HEK293 (cell line): ENCODE results near the gene S100A16.

Experiments
- CTCF ChIP-seq: fragments of 450-650 bp; formaldehyde crosslinking; IDR thresholded peaks from 2 replicates; pipeline ENCODE4 v1.5.1; 2016; ENCODE audit warnings: missing biosample characterization, missing genetic modification characterization
- SETDB1 ChIP-seq: IDR thresholded peaks from one replicate; pipeline ENCODE4 v1.6.1; 2017; ENCODE audit warnings: mild to moderate bottlenecking, low read length, moderate library complexity, mixed read lengths; ENCODE audit not compliant: insufficient read length
- TRIM28 ChIP-seq: IDR thresholded peaks from 2 replicates; pipeline ENCODE4 v1.6.1; 2011; ENCODE audit warnings: low read length, control low read depth, borderline replicate concordance
- ZNF18 ChIP-seq: fragments of 450-650 bp; formaldehyde crosslinking; IDR thresholded peaks from 2 replicates; pipeline ENCODE4 v1.5.1; 2016; ENCODE audit warnings: missing biosample characterization, missing genetic modification characterization
- ZNF302 ChIP-seq: fragments of 450-650 bp; formaldehyde crosslinking; IDR thresholded peaks from 2 replicates; pipeline ENCODE4 v1.5.1; 2016; ENCODE audit warnings: missing biosample characterization, missing genetic modification characterization, low read depth
- ZNF398 ChIP-seq: fragments of 450-650 bp; formaldehyde crosslinking; IDR thresholded peaks from 2 replicates; pipeline ENCODE4 v1.5.1; 2017; ENCODE audit warnings: missing biosample characterization, missing genetic modification characterization
- ZNF600 ChIP-seq: fragments of 450-650 bp; formaldehyde crosslinking; IDR thresholded peaks from 2 replicates; pipeline ENCODE4 v1.5.1; 2016; ENCODE audit warnings: missing biosample characterization, missing genetic modification characterization
- ZNF645 ChIP-seq: fragments of 450-650 bp; formaldehyde crosslinking; IDR thresholded peaks from 2 replicates; pipeline ENCODE4; 2016; ENCODE audit warnings: missing biosample characterization, missing genetic modification characterization
- ZNF777 ChIP-seq: fragments of 450-650 bp; formaldehyde crosslinking; IDR thresholded peaks from 2 replicates; pipeline ENCODE4 v1.5.1; 2017; ENCODE audit warnings: missing biosample characterization, missing genetic modification characterization, borderline replicate concordance

GRCh38 chr1:153610811-153611301, 2.1 kb downstream of the S100A16 start:
- TF ChIP-seq CTCF: no peak
- TF ChIP-seq TRIM28: no peak
- TF ChIP-seq ZNF645: no peak
- TF ChIP-seq ZNF777 (tag by site-specific recombination): no peak
- no peak for TF ChIP-seq ZNF302
- no peak for TF ChIP-seq SETDB1
- no peak for TF ChIP-seq ZNF600
- TF ChIP-seq ZNF18 (tag by site-specific recombination): no peak
- no peak for TF ChIP-seq ZNF398 (tag by site-specific recombination)
